Measurements from ENCODE around the gene ABLIM1.

ABLIM1 gene

GRCh38 chr10:114629824-114630730, 28.0 kb downstream of the ABLIM1 start:
- H3K4me3 ChIP-seq (ENCODE audit: low read depth, low read length), result no peak overlapping the region
- TF ChIP-seq CTCF (IDR thresholded peaks at IDR 0.05; ENCODE audit: borderline replicate concordance, insufficient read depth, low read depth, low read length), result no peak

GRCh38 chr10:114629083-114629823, 28.8 kb downstream of the ABLIM1 start:
- H3K4me3 ChIP-seq (ENCODE audit: low read depth, low read length), result no peak overlapping the region

GRCh38 chr10:114628106-114628505, 30.0 kb downstream of the ABLIM1 start:
- no peak overlapping the region for H3K4me3 ChIP-seq (ENCODE audit: low read depth, low read length)
- TF ChIP-seq CTCF (IDR thresholded peaks at IDR 0.05; ENCODE audit: borderline replicate concordance, insufficient read depth, low read depth, low read length), result no peak

More at GRCh38 chr10:114629083-114629823, 28.8 kb downstream of the ABLIM1 start:
- TF ChIP-seq CTCF (IDR thresholded peaks at IDR 0.05; ENCODE audit: borderline replicate concordance, insufficient read depth, low read depth, low read length), result no peak

- TF ChIP-seq CTCF (IDR thresholded peaks at IDR 0.05; ENCODE audit: borderline replicate concordance, insufficient read depth, low read depth, low read length), result no peak
- no peak overlapping the region for H3K4me3 ChIP-seq (ENCODE audit: low read depth, low read length)
Observed at GRCh38 chr10:114626841-114627240, 31.2 kb downstream of the ABLIM1 start.

- H3K4me3 ChIP-seq (ENCODE audit: low read depth, low read length), result no peak overlapping the region
- no peak for TF ChIP-seq CTCF (IDR thresholded peaks at IDR 0.05; ENCODE audit: borderline replicate concordance, insufficient read depth, low read depth, low read length)
Observed at GRCh38 chr10:114624951-114625780, 32.9 kb downstream of the ABLIM1 start.

GRCh38 chr10:114624422-114624821, 33.7 kb downstream of the ABLIM1 start:
- H3K4me3 ChIP-seq (ENCODE audit: low read depth, low read length), result no peak overlapping the region
- TF ChIP-seq CTCF (IDR thresholded peaks at IDR 0.05; ENCODE audit: borderline replicate concordance, insufficient read depth, low read depth, low read length), result no peak

Measured in GM12875 (cell line).